Skeletal muscle tissue (tissue), 4 donors: ENCODE measurements around the gene CALHM2. TPM values are rescaled to one million over a fixed set of nuclear protein-coding genes. Genes with fewer than 3 reads are reported as not detected.

Experiments used
- H3K27ac ChIP-seq: one replicate; pipeline ENCODE4 v1.7.0; 2013; ENCODE audit warnings: mild to moderate bottlenecking, low read depth, low read length, inconsistent platforms
- H3K27me3 ChIP-seq, 3 donors: one replicate each; pipeline ENCODE4 v1.7.0; 2013; ENCODE audit warnings: low read length in 3 of 3; ENCODE audit not compliant: control insufficient read depth in 3 of 3, insufficient read depth in 3 of 3
- H3K36me3 ChIP-seq, 3 donors: one replicate each; pipeline ENCODE4 v1.7.0; 2013; ENCODE audit warnings: low read length in 3 of 3; ENCODE audit not compliant: control insufficient read depth in 3 of 3, insufficient read depth in 3 of 3
- H3K4me1 ChIP-seq, 3 donors: one replicate each; pipeline ENCODE4 v1.7.0; 2013; ENCODE audit warnings: low read length in 3 of 3, mild to moderate bottlenecking in 3 of 3; ENCODE audit not compliant: control insufficient read depth in 3 of 3, insufficient read depth in 3 of 3
- H3K4me3 ChIP-seq, 3 donors: one replicate each; pipeline ENCODE4 v1.7.0; 2013; ENCODE audit warnings: low read length in 3 of 3
- H3K9ac ChIP-seq, 3 donors: one replicate each; pipeline ENCODE4 v1.7.0; 2013; ENCODE audit warnings: low read length in 3 of 3, mild to moderate bottlenecking in 3 of 3, moderate library complexity in 2 of 3, low read depth in 1 of 3
- H3K9me3 ChIP-seq, 3 donors: one replicate each; pipeline ENCODE4 v1.7.0; 2013; ENCODE audit warnings: low read length in 3 of 3; ENCODE audit not compliant: control insufficient read depth in 3 of 3
- total RNA-seq: library from RNA; depleted of rRNA; stranded (reverse); fragments of >200 nt; gene quantifications from one replicate; pipeline ENCODE4 v1.2.3, GENCODE V29; 2014
- donor health status: Osteomylitis.

The CALHM2 gene
- total RNA-seq, 1 donor from 2014 or later, result 4.7 TPM

GRCh38 chr10:103452506-103453230 is 498 bp upstream of the CALHM2 start:
- Histone ChIP-seq H3K4me3 (peak overlapping the region; percentile 70 to 75 (median 72)), H3K27me3 (peaks cover 0 to 11% (median 0%) of the 10 kb centered on the region in 3 donors), H3K9ac (peak overlapping the region in 2 of 3 donors; percentile 67 to 82), H3K36me3 (peaks cover 10 to 16% (median 12%) of the 10 kb centered on the region in 3 donors), H3K27ac (peak overlapping the region; percentile 85), H3K9me3 (no peaks in the 10 kb centered on the region), H3K4me1 (peaks cover 30 to 34% (median 32%) of the 10 kb centered on the region in 3 donors)

GRCh38 chr10:103451091-103451813 is 918 bp downstream of the CALHM2 start:
- H3K4me3 ChIP-seq, result peak overlapping the region; percentile 70 to 75 (median 72)
- no peaks in the 10 kb centered on the region for H3K9me3 ChIP-seq
- H3K4me1 ChIP-seq, result peaks cover 42 to 48% (median 44%) of the 10 kb centered on the region in 3 donors
- peaks cover 21 to 25% (median 25%) of the 10 kb centered on the region in 3 donors for H3K36me3 ChIP-seq
- H3K9ac ChIP-seq, result peak overlapping the region; percentile 67 to 82 (median 82)
- peak overlapping the region; percentile 85 for H3K27ac ChIP-seq
- H3K27me3 ChIP-seq, result peaks cover 0 to 11% (median 0%) of the 10 kb centered on the region in 3 donors

GRCh38 chr10:103450201-103450695 is 1.9 kb downstream of the CALHM2 start:
- Histone ChIP-seq H3K36me3 (peaks cover 27 to 34% (median 34%) of the 10 kb centered on the region in 3 donors), H3K9ac (peak overlapping the region in 2 of 3 donors; percentile 82), H3K27ac (peak overlapping the region; percentile 85), H3K27me3 (peaks cover 0 to 11% (median 0%) of the 10 kb centered on the region in 3 donors), H3K4me3 (peak overlapping the region; percentile 70 to 75 (median 72)), H3K9me3 (no peaks in the 10 kb centered on the region), H3K4me1 (peaks cover 50 to 54% (median 52%) of the 10 kb centered on the region in 3 donors)

GRCh38 chr10:103449208-103450144 is 2.7 kb downstream of the CALHM2 start:
- Histone ChIP-seq H3K27ac (peak overlapping the region; percentile 51), H3K27me3 (peaks cover 0 to 11% (median 0%) of the 10 kb centered on the region in 3 donors), H3K9ac (peak overlapping the region in 1 of 3 donors; percentile 33), H3K4me1 (peaks cover 58 to 60% (median 60%) of the 10 kb centered on the region in 3 donors), H3K4me3 (peak overlapping the region; percentile 56 to 72 (median 70)), H3K9me3 (no peaks in the 10 kb centered on the region), H3K36me3 (peaks cover 35 to 42% (median 42%) of the 10 kb centered on the region in 3 donors)

- peak overlapping the region; percentile 56 to 72 (median 70) for H3K4me3 ChIP-seq
- H3K27ac ChIP-seq, result peak overlapping the region; percentile 51
- peaks cover 42 to 49% (median 49%) of the 10 kb centered on the region in 3 donors for H3K36me3 ChIP-seq
- no peaks in the 10 kb centered on the region for H3K9me3 ChIP-seq
- H3K4me1 ChIP-seq, result peaks cover 64 to 67% (median 66%) of the 10 kb centered on the region in 3 donors
- peak overlapping the region in 1 of 3 donors; percentile 30 for H3K9ac ChIP-seq
- H3K27me3 ChIP-seq, result peaks cover 0 to 11% (median 0%) of the 10 kb centered on the region in 3 donors
Observed at GRCh38 chr10:103448746-103449145, 3.4 kb downstream of the CALHM2 start.

- Histone ChIP-seq H3K9ac (no peak overlapping the region), H3K4me1 (peaks cover 69 to 72% (median 72%) of the 10 kb centered on the region in 3 donors), H3K9me3 (no peaks in the 10 kb centered on the region), H3K27ac (peak overlapping the region; percentile 86), H3K36me3 (peaks cover 57 to 65% (median 62%) of the 10 kb centered on the region in 3 donors), H3K4me3 (no peak overlapping the region), H3K27me3 (peaks cover 0 to 8% (median 0%) of the 10 kb centered on the region in 3 donors)
Observed at GRCh38 chr10:103447187-103447586, 5.0 kb downstream of the CALHM2 start.

- H3K36me3 ChIP-seq, result peaks cover 62 to 73% (median 69%) of the 10 kb centered on the region in 3 donors
- H3K4me3 ChIP-seq, result no peak overlapping the region
- H3K9me3 ChIP-seq, result no peaks in the 10 kb centered on the region
- H3K4me1 ChIP-seq, result peaks cover 73 to 81% (median 76%) of the 10 kb centered on the region in 3 donors
- no peaks in the 10 kb centered on the region for H3K27me3 ChIP-seq
- peak overlapping the region; percentile 86 for H3K27ac ChIP-seq
- H3K9ac ChIP-seq, result peak overlapping the region; percentile 8 to 51 (median 45)
Observed at GRCh38 chr10:103445767-103446567, 6.2 kb downstream of the CALHM2 start.

- peak overlapping the region in 1 of 3 donors; percentile 45 for H3K9ac ChIP-seq
- no peaks in the 10 kb centered on the region for H3K27me3 ChIP-seq
- peak overlapping the region in 1 of 3 donors; percentile 25 for H3K4me3 ChIP-seq
- peaks cover 68 to 79% (median 75%) of the 10 kb centered on the region in 3 donors for H3K36me3 ChIP-seq
- peak overlapping the region; percentile 86 for H3K27ac ChIP-seq
- H3K9me3 ChIP-seq, result no peaks in the 10 kb centered on the region
- H3K4me1 ChIP-seq, result peaks cover 68 to 76% (median 71%) of the 10 kb centered on the region in 3 donors
Observed at GRCh38 chr10:103445366-103445765, 6.8 kb downstream of the CALHM2 start.
